Esophagus squamous epithelium (tissue), 4 donors: ENCODE measurements around the gene RIPOR2.

Experiments used
- POLR2A ChIP-seq, 4 donors: fragments of 450-650 bp; IDR thresholded peaks; one replicate each; pipeline ENCODE4 v1.6.1; 2017; ENCODE audit warnings: antibody characterized with exemption in 4 of 4, mild to moderate bottlenecking in 4 of 4, moderate library complexity in 3 of 4
- TF ChIP-seq, protein P1 (sequence below), 6 experiments: fragments of 450-650 bp in 4 of 6; fragments of 200-600 bp in 2 of 6; sonication (generic) in 2 of 6; IDR thresholded peaks; one replicate each; pipeline ENCODE4 v1.5.1; 2016 to 2019; ENCODE audit warnings: antibody characterized with exemption in 6 of 6, mild to moderate bottlenecking in 4 of 6, moderate library complexity in 4 of 6

GRCh38 chr6:24918641-24919055, 17.1 kb downstream of the RIPOR2 start:
- TF ChIP-seq, protein P1, sequence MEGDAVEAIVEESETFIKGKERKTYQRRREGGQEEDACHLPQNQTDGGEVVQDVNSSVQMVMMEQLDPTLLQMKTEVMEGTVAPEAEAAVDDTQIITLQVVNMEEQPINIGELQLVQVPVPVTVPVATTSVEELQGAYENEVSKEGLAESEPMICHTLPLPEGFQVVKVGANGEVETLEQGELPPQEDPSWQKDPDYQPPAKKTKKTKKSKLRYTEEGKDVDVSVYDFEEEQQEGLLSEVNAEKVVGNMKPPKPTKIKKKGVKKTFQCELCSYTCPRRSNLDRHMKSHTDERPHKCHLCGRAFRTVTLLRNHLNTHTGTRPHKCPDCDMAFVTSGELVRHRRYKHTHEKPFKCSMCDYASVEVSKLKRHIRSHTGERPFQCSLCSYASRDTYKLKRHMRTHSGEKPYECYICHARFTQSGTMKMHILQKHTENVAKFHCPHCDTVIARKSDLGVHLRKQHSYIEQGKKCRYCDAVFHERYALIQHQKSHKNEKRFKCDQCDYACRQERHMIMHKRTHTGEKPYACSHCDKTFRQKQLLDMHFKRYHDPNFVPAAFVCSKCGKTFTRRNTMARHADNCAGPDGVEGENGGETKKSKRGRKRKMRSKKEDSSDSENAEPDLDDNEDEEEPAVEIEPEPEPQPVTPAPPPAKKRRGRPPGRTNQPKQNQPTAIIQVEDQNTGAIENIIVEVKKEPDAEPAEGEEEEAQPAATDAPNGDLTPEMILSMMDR (IDR thresholded peaks at IDR 0.05) = no peak
- no peak for TF ChIP-seq POLR2A (IDR thresholded peaks at IDR 0.05)
